GM12872 (cell line): Measurements from ENCODE around the gene RNF213.
A peak's percentile ranks its signal among the peaks of the same experiment; 100 is the strongest.

Experiments
- CTCF ChIP-seq: IDR thresholded peaks from 3 replicates; pipeline ENCODE4 v1.5.1; 2011; ENCODE audit warnings: low read depth, mild to moderate bottlenecking, low read length, moderate library complexity; ENCODE audit not compliant: insufficient read depth

The RNF213 gene

GRCh38 chr17:80425835-80426426 is 165.3 kb downstream of the RNF213 start:
- TF ChIP-seq CTCF = no peak

- TF ChIP-seq CTCF = peak; percentile 96
Measured at GRCh38 chr17:80426671-80427326, 166.1 kb downstream of the RNF213 start.

- TF ChIP-seq CTCF = no peak
Measured at GRCh38 chr17:80427366-80428282, 167.0 kb downstream of the RNF213 start.

GRCh38 chr17:80428363-80428762 is 167.7 kb downstream of the RNF213 start:
- TF ChIP-seq CTCF = no peak

- TF ChIP-seq CTCF = no peak
Measured at GRCh38 chr17:80428796-80429195, 168.1 kb downstream of the RNF213 start.

- TF ChIP-seq CTCF = no peak
Measured at GRCh38 chr17:80429356-80430275, 169.0 kb downstream of the RNF213 start.
